Measurements from ENCODE around the gene PNCK.

Gene PNCK

GRCh38 chrX:153688506-153688905 is 14.9 kb upstream of the PNCK start:
- peak overlapping the region; percentile 32 for H3K4me3 ChIP-seq (ENCODE audit: control insufficient read depth, low read depth, low read length)
- TF ChIP-seq CTCF (IDR thresholded peaks at IDR 0.05; ENCODE audit: control insufficient read depth, insufficient read depth, low read depth, low read length, missing control alignments) = no peak
- no peak for DNase-seq (ENCODE audit: low read depth)

- H3K4me3 ChIP-seq (ENCODE audit: control insufficient read depth, low read depth, low read length) = no peak overlapping the region; the same call in 1 of the 2 replicates
- DNase-seq (ENCODE audit: low read depth) = no peak
- TF ChIP-seq CTCF (IDR thresholded peaks at IDR 0.05; ENCODE audit: control insufficient read depth, insufficient read depth, low read depth, low read length, missing control alignments) = no peak
Observed at GRCh38 chrX:153688071-153688470, 14.5 kb upstream of the PNCK start.

GRCh38 chrX:153687121-153688039 is 13.8 kb upstream of the PNCK start, which contains the start of gene SLC6A8:
Gene SLC6A8 (plus strand): TSS chrX:153687926. CDS start chrX:153688575, 649 bp downstream.
- no peak for DNase-seq (ENCODE audit: low read depth)
- TF ChIP-seq CTCF (IDR thresholded peaks at IDR 0.05; ENCODE audit: control insufficient read depth, insufficient read depth, low read depth, low read length, missing control alignments) = no peak
- peak within 1 kb of the TSS; percentile 32 for H3K4me3 ChIP-seq (ENCODE audit: control insufficient read depth, low read depth, low read length)

GRCh38 chrX:153686711-153687110 is 13.1 kb upstream of the PNCK start:
- no peak overlapping the region for H3K4me3 ChIP-seq (ENCODE audit: control insufficient read depth, low read depth, low read length)
- DNase-seq (ENCODE audit: low read depth) = no peak
- TF ChIP-seq CTCF (IDR thresholded peaks at IDR 0.05; ENCODE audit: control insufficient read depth, insufficient read depth, low read depth, low read length, missing control alignments) = no peak

GRCh38 chrX:153685751-153686696 is 12.4 kb upstream of the PNCK start:
- DNase-seq (ENCODE audit: low read depth) = no peak
- H3K4me3 ChIP-seq (ENCODE audit: control insufficient read depth, low read depth, low read length) = no peak overlapping the region
- TF ChIP-seq CTCF (IDR thresholded peaks at IDR 0.05; ENCODE audit: control insufficient read depth, insufficient read depth, low read depth, low read length, missing control alignments) = no peak

GRCh38 chrX:153685156-153685536 is 11.5 kb upstream of the PNCK start:
- H3K4me3 ChIP-seq (ENCODE audit: control insufficient read depth, low read depth, low read length) = no peak overlapping the region
- no peak for TF ChIP-seq CTCF (IDR thresholded peaks at IDR 0.05; ENCODE audit: control insufficient read depth, insufficient read depth, low read depth, low read length, missing control alignments)
- DNase-seq (ENCODE audit: low read depth) = no peak
